Measurements from ENCODE around the gene SAMD4B.

The SAMD4B gene

DNA sequence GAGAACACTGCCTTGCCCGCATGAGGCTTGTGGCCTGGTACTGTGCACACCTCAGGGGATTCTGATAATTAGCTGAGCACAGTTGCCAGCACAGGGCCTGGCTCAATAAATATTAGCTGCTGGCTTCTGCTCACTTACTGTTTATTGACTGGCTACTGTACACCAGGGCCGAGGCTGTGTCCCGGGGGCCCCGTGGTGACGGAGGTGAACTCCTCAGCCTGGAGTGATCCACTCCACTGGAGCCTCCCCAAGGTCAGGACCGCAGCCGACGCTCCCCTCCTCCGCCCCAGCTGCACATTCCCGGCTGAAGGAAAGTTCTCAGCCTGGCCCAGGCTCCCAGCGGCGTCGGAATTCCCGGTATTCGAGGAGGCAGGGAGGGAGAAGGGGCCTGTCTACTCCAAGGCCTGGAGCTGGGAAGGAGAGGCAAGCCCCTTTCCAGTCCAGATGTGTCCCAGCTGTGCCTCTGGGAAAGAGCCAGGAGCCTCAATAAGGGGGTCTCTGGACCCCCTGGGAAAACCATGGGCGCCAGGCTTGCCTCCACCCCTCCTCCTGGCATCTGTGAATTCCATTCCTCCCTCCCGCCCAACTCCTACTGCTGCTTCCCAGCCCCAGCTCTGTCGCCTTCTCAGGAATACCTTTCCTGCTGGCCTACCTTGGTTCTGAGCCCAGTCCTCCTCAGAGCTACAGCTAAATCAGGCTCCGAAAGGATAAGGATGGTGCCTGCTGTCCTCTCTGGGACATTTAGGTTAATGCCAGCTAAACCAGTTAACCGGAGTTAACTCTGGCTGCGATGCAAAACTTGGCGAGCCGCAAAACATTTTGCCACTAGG, 86.3 kb downstream of the SAMD4B start:
- DNase-seq, result no peak

DNA sequence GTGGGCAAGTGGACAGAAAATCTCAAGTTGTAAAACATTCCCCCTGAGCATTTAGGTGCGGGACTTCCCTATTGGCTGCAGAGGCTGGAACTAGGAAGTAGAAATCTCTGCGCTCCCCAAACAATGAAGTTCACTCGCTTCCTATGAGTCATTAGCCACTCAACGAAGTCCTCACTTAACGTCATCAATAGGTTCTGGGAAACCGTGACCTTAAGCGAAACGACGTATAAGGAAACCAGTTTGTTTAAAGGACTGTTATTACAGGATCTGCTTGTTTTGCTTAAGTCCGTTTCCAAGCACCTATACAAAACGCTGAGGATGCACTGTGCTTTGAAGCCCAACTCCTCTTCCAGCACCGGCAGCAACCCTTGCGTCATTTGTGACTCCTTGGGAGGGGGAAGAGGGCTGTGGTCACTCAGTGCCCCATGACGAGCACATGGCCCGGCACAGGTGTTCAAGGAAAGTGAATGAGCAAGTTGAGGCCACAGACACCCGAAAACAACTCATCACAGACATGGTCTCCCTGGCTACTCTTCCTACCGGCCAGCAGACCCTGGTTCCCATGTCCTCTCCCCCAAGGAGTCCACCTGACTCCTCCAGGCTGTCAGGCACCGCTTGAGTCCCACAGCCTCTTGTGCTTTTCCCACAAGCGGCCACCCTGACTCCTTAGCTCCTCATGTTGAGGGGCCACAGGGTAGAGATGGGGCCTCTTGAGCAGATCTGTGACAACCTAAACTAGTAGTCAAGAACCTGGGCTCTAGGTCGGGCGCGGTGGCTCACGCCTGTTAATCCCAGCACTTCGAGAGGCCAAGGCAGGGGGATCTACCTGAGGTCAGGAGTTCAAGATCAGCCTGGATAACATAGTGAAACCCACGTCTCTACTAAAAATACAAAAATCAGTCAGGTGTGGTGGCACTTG, 88.7 kb downstream of the SAMD4B start:
- peak; percentile 92 for DNase-seq

GRCh38 chr19:39432677-39433025, 90.4 kb downstream of the SAMD4B start:
- DNase-seq, result no peak

- no peak for DNase-seq
These were observed 91.4 kb downstream of the SAMD4B start for GRCh38 chr19:39433480-39434079.

GRCh38 chr19:39434123-39435076, 92.2 kb downstream of the SAMD4B start:
- DNase-seq, result no peak
